Amniotic epithelial cell (primary cell): ENCODE data around the gene PIGT.
A peak's percentile ranks its signal among the peaks of the same experiment; 100 is the strongest.
"Not testable (repeated sequence)": the region's sequence is repeated elsewhere in the genome, so short reads cannot be mapped to it uniquely, and the experiment has no call there.

Source experiments
- DNase-seq: peaks from one replicate; pipeline ENCODE4 v3.0.0-alpha.2; 2010; ENCODE audit warnings: low read depth

The PIGT gene

DNA sequence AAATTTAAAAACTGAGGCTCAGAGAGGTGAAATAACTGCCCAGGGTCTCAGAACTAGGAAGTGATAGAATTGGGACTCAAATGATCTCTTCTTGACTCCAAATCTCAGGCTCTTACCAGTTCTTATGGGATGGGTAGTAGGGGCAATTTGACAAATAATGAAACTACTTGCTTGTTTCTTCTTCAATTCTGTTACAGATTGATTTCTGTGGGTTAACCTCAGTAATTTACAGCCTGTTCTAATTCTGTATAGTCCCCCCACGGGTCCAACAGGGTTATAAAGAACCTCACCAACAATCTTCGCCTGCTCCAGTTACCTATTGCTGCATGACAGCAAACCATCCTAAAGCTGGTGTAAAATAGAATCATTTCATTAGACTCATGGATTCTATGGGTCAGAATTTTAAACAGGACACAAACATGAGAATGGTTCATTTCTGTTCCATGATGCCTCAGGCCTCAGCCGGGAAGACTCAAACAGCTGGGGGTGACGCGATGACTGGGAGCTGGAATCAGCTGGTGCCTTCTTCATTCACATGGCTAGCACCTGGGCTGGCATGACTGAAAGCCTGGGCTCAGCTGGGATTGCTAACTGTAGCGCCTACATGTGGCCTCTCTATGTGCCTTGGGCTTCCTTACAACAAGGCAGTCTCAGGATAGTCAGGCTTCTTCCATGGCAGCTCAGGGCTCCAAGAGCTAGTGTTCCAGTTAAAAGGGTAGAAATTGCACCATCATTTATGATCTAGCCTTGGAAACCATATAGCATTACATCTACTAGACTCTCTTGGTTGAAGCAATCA lies 47.0 kb downstream of the PIGT start:
- no peak for DNase-seq

DNA sequence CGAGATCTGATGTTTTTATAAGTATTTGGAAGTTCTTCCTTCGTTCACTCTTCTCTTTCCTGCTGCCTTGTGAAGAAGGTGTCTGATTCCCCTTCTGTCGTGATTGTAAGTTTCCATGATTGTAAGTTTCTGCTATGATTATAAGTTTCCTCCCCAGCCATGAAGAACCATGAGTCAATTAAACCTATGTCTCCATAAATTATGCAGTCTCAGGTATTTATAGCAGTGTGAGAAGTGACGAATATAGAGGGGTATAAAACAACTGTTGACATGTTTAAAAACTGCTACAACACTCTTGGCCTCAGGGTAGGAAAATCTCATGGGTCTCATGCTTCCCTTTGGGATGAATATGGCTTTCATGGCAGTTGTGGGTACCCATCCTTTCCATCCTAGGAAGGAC lies 47.8 kb downstream of the PIGT start:
- DNase-seq = no peak

DNA sequence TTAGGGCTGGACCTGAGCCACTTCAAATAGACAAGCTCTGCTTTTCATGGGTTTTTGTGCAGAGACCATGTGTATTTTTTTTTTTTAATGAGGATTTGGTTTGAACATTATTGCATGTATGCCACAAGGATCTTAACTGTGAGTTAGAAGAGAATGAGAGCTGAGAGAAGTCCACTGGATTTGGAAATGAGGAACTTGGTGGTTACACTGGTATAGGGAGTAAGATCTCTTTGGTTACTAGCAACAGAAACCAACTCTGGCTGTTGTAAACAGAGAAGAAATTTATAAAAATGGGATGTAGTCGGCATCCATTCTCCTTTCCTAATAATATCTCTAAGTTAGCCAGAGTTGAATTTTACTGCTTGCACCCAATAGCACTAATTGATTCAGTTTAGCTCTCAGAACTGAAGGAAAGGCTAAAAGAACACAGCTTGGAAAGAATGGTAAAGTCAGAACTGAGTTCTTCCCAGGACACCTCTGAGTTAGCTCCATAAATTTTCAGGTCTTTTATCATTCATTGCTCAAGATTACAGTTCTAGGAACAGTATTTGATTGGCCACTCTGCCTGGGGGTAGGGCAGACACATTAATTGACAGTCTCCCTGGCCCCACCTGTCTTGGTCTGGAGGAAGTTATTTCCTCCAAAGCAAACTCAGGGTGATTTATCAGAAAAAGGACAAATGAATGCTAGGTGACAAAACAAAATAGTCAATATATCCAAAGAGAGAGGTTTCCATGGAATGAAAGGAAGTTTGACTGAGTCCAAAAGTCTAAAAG lies 49.7 kb downstream of the PIGT start:
- no peak for DNase-seq

DNA sequence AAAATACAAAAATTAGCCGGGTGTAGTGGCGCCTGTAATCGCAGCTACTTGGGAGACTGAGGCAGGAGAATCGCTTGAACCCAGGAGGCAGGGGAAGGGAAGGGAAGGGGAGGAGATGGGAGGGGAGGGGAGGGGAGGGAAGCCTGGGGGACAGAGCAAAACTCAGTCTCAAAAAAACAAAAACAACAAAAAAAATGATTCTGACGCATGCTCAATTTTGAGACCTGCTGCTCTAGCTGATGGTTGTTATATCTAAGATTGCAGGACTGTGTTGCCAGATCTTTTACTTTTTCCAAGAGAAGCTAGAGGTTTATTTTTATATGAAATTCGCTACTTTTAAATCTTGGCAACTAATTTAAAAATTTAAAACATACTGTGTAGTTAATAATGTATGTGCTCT lies 51.2 kb downstream of the PIGT start:
- no peak for DNase-seq

DNA sequence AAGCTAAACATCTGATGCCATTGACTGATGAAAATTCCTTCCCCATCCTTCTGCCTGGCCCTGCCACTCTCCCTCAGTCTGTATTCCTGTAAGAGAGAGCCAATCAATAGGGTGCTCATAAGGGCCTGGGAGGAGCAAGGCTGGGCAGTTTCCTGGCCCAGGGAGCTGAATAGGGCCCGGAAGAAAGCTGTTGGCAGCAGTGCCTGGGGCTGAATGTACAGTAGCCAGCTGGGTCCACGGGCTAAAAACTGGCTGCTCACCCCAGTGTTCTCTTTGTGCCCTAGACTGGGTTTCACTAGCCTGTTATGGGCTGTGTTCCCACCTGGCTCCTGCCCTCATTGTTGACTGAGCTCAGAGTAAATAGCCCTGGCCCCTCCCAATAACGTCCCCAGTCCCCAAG lies 51.9 kb downstream of the PIGT start:
- DNase-seq = no peak

DNA sequence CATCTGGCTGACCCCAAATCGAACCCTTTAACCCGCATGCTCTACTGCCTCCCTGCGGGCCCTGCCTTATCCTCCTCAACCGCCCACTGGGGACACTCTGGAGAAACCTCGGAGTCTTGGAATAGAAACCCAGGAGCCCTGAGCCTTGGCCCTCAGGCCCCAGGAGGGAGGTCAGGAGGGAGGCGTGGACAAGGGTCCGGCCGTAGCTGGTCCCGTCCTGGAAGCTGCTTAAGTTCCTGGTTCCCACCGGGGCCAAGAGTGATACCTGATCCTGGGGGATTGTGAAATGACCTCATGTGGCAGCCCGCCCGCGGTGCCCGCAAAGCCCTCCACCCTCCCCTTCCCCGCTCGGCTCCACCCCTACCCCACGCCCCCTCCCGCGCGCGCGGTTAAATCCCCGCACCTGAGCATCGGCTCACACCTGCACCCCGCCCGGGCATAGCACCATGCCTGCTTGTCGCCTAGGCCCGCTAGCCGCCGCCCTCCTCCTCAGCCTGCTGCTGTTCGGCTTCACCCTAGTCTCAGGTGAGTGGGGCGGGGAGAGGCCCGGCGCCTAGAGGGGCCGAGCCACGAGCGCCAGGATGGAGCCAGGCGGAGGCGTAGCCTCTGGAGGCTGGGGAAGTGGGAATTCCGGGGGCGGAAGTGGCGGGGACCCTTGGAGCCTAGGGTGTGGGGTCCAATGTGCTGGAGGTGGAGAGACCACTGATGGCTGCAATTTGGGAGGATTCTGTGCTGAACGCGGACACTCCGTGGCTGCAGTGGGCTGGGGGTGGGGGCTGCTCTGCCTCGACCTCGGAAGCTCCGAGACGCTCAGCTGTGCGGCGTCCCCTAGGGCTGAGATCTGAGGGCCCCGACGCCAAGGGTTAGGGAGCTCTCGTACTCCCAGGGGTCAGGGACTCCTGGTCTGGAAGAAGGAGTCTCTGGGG lies 53.7 kb downstream of the PIGT start, which contains the start of gene WFDC2:
Gene WFDC2 (plus strand): TSS at position 418 of the 926 bp plus-strand sequence. CDS start 29 bp downstream, at position 447.
- DNase-seq = no peak

DNA sequence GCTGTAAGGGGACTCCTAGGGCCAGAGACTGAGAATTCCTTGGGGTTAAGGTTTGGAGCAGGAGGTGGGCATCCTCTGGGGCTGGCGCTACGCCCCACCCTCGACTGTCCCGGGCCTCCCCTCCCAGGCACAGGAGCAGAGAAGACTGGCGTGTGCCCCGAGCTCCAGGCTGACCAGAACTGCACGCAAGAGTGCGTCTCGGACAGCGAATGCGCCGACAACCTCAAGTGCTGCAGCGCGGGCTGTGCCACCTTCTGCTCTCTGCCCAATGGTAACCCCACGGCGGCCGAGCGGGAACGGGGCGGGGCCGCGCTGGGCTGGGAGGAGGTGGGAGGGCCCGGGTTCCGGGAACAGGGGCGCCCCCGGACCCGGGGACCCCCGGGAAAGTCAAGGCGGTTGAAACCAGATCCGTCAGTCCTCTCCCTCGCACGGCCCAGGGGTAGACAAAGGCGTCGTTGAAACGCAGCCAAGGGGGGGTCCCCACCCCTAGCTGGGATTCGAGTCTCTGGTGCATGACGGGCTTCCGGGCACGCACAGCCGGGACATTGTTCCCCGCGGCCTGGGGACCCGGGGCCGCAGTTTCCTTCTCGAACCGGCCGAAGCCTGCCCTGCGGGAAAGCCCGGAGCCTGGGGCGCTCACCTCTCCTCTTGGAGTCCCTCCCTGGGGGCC lies 54.5 kb downstream of the PIGT start:
- DNase-seq = peak; percentile 8

DNA sequence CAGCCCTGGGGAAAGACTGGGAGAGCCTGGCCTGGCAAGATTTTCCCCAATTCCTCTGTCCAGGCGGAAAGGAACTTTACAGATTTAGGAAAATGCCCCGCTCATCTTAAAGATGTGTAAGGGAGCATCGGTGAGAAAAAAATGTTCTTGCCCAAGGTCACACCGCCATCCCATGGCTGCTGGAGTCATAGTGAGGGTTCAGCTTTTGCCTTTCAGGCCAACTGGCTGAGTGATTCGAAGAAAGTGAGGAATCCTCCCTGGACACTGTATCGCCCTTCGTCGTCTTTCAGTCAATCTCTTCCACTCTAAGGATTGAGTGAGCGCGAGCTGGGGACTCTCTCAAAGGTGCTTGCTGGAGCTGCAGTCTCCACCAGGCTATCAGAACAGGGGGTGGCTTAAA lies 55.0 kb downstream of the PIGT start:
- DNase-seq = no peak

DNA sequence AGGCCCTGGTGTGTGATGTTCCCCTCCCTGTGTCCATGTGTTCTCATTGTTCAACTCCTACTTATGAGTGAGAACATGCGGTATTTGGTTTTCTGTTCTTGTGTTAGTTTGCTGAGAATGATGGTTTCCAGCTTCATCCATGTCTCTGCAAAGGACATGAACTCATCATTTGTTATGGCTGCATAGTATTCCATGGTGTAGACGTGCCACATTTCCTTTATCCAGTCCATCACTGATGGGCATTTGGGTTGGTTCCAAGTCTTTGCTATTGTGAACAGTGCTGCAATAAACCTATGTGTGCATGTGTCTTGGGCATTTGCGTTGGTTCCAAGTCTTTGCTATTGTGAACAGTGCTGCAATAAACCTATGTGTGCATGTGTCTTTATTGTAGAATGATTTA lies 56.3 kb downstream of the PIGT start:
- DNase-seq = not testable (repeated sequence)
